OCI-LY7 (cell line): Measurements from ENCODE around the gene FAM131C. TPM values are rescaled to one million over a fixed set of nuclear protein-coding genes. Genes with fewer than 3 reads are reported as not detected.
"Not testable (repeated sequence)": the region's sequence is repeated elsewhere in the genome, so short reads cannot be mapped to it uniquely, and the experiment has no call there.

Experiments
- BruUV-seq: library from RNA; stranded (reverse); fragments of 400-500 nt; replicated peaks from 2 replicates; lab custom pipeline; 2021; lab: Mats Ljungman, UMichigan
- CTCF ChIA-PET: fragments of 300-600 bp; sonication (Branson Sonifier 250); formaldehyde crosslinking; loops from one replicate; lab custom pipeline; 2022; ENCODE audit warnings: antibody characterized with exemption; ENCODE audit not compliant: unreplicated experiment; lab: Charles Lee
- POLR2A ChIA-PET: fragments of 300-600 bp; sonication (Branson Sonifier 250); formaldehyde crosslinking; loops from one replicate; lab custom pipeline; 2022; ENCODE audit warnings: antibody characterized with exemption; lab: Charles Lee
- DNase-seq: peaks from one replicate; pipeline ENCODE4 v3.0.0-alpha.2; 2015; ENCODE audit warnings: low spot score
- H2AFZ ChIP-seq: fragments of 200-600 bp; sonication (generic), shearing (Covaris generic); 2 replicates; pipeline ENCODE4 v1.6.1; 2014; ENCODE audit warnings: mild to moderate bottlenecking, antibody characterized with exemption, low read length, moderate library complexity
- H3K27ac ChIP-seq: fragments of 200-600 bp; sonication (generic); 2 replicates; pipeline ENCODE4 v1.5.1; 2014; ENCODE audit warnings: mixed run types, low read depth, mild to moderate bottlenecking, moderate library complexity, low read length, inconsistent platforms; ENCODE audit not compliant: poor library complexity, severe bottlenecking
- H3K36me3 ChIP-seq: fragments of 200-600 bp; sonication (generic); 2 replicates; pipeline ENCODE4 v1.6.1; 2014; ENCODE audit warnings: mild to moderate bottlenecking, antibody characterized with exemption, low read length, moderate library complexity, mixed read lengths; ENCODE audit not compliant: insufficient read depth
- H3K4me1 ChIP-seq: fragments of 200-600 bp; sonication (generic); 2 replicates; pipeline ENCODE4 v1.5.1; 2014; ENCODE audit warnings: mild to moderate bottlenecking, low read length; ENCODE audit not compliant: insufficient read depth, poor library complexity, severe bottlenecking
- H3K4me2 ChIP-seq: fragments of 200-600 bp; sonication (generic); 2 replicates; pipeline ENCODE4 v1.6.1; 2014; ENCODE audit warnings: mild to moderate bottlenecking, low read length
- H3K4me3 ChIP-seq: fragments of 200-600 bp; sonication (generic); 2 replicates; pipeline ENCODE4 v1.5.1; 2014; ENCODE audit warnings: mild to moderate bottlenecking, low read depth, low read length; ENCODE audit not compliant: poor library complexity, severe bottlenecking
- H3K79me2 ChIP-seq: fragments of 200-600 bp; sonication (generic); 2 replicates; pipeline ENCODE4 v1.6.1; 2016; ENCODE audit warnings: low read depth, mild to moderate bottlenecking, low read length, moderate library complexity, mixed read lengths; ENCODE audit not compliant: insufficient read depth
- H3K9me2 ChIP-seq: fragments of 200-600 bp; sonication (generic); 2 replicates; pipeline ENCODE4 v1.6.1; 2016; ENCODE audit warnings: mild to moderate bottlenecking, low read length, mixed read lengths; ENCODE audit not compliant: insufficient read depth
- H3K9me3 ChIP-seq: fragments of 200-600 bp; sonication (generic); 2 replicates; pipeline ENCODE4 v1.6.1; 2014; ENCODE audit warnings: mild to moderate bottlenecking, mixed run types, low read length, mixed read lengths
- H4K20me1 ChIP-seq: fragments of 200-600 bp; sonication (generic); 2 replicates; pipeline ENCODE4 v1.6.1; 2014; ENCODE audit warnings: mild to moderate bottlenecking, antibody characterized with exemption, low read length, moderate library complexity, mixed read lengths; ENCODE audit not compliant: insufficient read depth
- EZH2phosphoT487 ChIP-seq: fragments of 200-600 bp; sonication (generic); IDR thresholded peaks from 2 replicates; pipeline ENCODE4 v1.6.1; 2018; ENCODE audit warnings: low read depth, borderline replicate concordance, mild to moderate bottlenecking, mixed run types, antibody characterized with exemption, low read length, moderate library complexity, mixed read lengths
- intact Hi-C: fragments of 100-400 bp; cut with micrococcal nuclease; formaldehyde crosslinking; loops from one replicate; pipeline ENCODE4 v1.10.0; 2022; ENCODE audit not compliant: unreplicated experiment
- total RNA-seq, 2 experiments: library from RNA; depleted of rRNA in 1 of 2; stranded (reverse); fragments of >200 nt in 1 of 2; shearing (Covaris generic) in 1 of 2; gene quantifications; 2 replicates each; pipeline ENCODE4 v1.2.3, GENCODE V29; 2014 to 2022
- TF ChIP-seq, protein P1 (sequence below): fragments of 200-600 bp; sonication (generic); conservative IDR thresholded peaks from 2 replicates; pipeline ENCODE4 v1.5.1; 2014; ENCODE audit warnings: mild to moderate bottlenecking, antibody characterized with exemption, low read length, moderate library complexity, mixed read lengths

Gene FAM131C
- total RNA-seq, 2 experiments from 2014 or later: not detected

DNA sequence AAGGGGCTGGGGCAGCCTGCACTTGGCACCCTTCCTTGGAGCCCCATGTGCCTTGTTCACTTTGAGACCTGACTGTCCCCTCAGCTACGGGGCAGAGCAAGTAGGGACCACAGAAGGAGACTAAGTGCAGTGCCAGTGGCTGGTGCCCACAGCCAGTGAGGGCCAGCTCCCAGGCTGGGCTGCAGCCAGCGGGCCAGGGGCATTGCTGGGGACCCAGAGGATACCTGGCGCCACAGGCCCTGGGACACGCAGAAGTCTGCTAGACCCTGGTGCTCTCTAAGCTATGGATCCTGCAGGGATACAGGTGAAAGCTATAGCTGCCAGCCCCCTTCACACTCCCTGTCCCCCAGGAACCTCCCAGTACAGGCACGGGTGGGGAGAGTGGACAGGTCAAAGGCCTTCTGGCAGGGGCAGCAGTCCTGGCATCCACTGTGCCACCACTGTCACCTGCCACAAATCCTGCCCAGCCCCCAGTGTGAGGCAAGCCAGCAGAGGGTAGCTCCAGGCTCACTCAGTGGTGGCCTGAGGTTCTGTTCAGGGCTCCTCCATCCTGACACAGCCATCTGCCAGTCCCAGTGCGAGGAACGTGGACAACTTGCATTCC is 50.3 kb downstream of the FAM131C start:
- Histone ChIP-seq H3K4me2 (no peak overlapping the region), H3K9me2 (no peaks in the 10 kb centered on the region), H3K4me1 (no peaks in the 10 kb centered on the region), H3K27ac (no peak overlapping the region), H2AFZ (no peak overlapping the region), H3K79me2 (no peaks in the 10 kb centered on the region), H4K20me1 (no peaks in the 10 kb centered on the region), H3K4me3 (no peak overlapping the region), H3K36me3 (no peaks in the 10 kb centered on the region), H3K9me3 (no peaks in the 10 kb centered on the region)
- intact Hi-C loops: no loop called here
- no peak for TF ChIP-seq EZH2phosphoT487
- TF ChIP-seq, protein P1, sequence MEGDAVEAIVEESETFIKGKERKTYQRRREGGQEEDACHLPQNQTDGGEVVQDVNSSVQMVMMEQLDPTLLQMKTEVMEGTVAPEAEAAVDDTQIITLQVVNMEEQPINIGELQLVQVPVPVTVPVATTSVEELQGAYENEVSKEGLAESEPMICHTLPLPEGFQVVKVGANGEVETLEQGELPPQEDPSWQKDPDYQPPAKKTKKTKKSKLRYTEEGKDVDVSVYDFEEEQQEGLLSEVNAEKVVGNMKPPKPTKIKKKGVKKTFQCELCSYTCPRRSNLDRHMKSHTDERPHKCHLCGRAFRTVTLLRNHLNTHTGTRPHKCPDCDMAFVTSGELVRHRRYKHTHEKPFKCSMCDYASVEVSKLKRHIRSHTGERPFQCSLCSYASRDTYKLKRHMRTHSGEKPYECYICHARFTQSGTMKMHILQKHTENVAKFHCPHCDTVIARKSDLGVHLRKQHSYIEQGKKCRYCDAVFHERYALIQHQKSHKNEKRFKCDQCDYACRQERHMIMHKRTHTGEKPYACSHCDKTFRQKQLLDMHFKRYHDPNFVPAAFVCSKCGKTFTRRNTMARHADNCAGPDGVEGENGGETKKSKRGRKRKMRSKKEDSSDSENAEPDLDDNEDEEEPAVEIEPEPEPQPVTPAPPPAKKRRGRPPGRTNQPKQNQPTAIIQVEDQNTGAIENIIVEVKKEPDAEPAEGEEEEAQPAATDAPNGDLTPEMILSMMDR: no peak
- DNase-seq: no peak
- ChIA-PET POLR2A (no interaction called here), CTCF (interaction anchor here (0.5 to 0.6 kb wide), 2 partner anchors 18 to 42 kb away, joined by 3 read pairs; no protein-coding TSS in a partner anchor)
- BruUV-seq: no TSS peak

GRCh38 chr1:16022393-16022792 is 51.1 kb downstream of the FAM131C start:
- CTCF ChIA-PET: no interaction called here

GRCh38 chr1:16021681-16022080 is 51.8 kb downstream of the FAM131C start, which contains the start of gene CLCNKA:
Gene CLCNKA (plus strand): TSS chr1:16022036. CDS start chr1:16022620, 584 bp downstream.
- Histone ChIP-seq H3K36me3 (no peaks in the 10 kb centered on the region), H3K4me2 (no peak within 1 kb of the TSS), H3K79me2 (no peaks in the 10 kb centered on the region), H2AFZ (no peak within 1 kb of the TSS), H3K9me3 (no peaks in the 10 kb centered on the region), H3K9me2 (no peaks in the 10 kb centered on the region), H4K20me1 (no peaks in the 10 kb centered on the region), H3K4me1 (no peaks in the 10 kb centered on the region), H3K27ac (no peak within 1 kb of the TSS), H3K4me3 (no peak within 1 kb of the TSS)
- intact Hi-C loops: loop anchor here (2.0 kb wide), 1 partner anchor 21 kb away; the partner anchor contains the start of gene CLCNKB
- no peak for TF ChIP-seq EZH2phosphoT487
- TF ChIP-seq, protein P1: no peak
- no TSS peak for BruUV-seq
- no peak for DNase-seq
- ChIA-PET POLR2A (no interaction called here), CTCF (no interaction called here)

More at GRCh38 chr1:16022393-16022792, 51.1 kb downstream of the FAM131C start:
- POLR2A ChIA-PET: no interaction called here
- Histone ChIP-seq H4K20me1 (no peaks in the 10 kb centered on the region), H3K9me3 (no peaks in the 10 kb centered on the region), H3K4me2 (no peak overlapping the region), H3K4me3 (no peak overlapping the region), H3K4me1 (no peaks in the 10 kb centered on the region), H3K36me3 (no peaks in the 10 kb centered on the region), H2AFZ (no peak overlapping the region), H3K27ac (no peak overlapping the region), H3K9me2 (no peaks in the 10 kb centered on the region), H3K79me2 (no peaks in the 10 kb centered on the region)
- DNase-seq: no peak
- intact Hi-C loops: no loop called here
- BruUV-seq: no TSS peak
- TF ChIP-seq, protein P1: no peak
- no peak for TF ChIP-seq EZH2phosphoT487

DNA sequence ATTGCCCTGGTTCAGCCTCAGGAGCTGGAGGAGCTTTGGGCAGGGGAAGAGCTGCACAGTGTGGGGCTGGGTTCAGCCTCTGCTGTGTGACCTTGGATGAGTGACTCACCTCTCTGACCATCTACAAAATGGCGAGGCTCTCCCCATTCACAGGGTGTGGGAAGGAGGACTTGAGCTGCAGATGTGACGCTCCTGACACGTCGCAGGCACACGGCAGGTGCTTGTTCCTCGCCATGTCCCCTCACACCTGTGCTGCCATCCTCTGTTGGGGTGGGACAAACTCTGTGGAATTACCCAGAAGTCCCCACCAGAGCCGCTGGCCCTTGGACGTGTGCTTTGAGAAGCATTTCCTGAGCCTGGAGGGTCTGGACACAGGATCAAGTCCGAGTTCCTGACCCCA is 52.6 kb downstream of the FAM131C start:
- POLR2A ChIA-PET, H3K4me1 ChIP-seq, H3K36me3 ChIP-seq, H4K20me1 ChIP-seq, H3K79me2 ChIP-seq, DNase-seq, H2AFZ ChIP-seq, H3K27ac ChIP-seq, H3K9me2 ChIP-seq, H3K4me3 ChIP-seq, CTCF ChIA-PET, BruUV-seq, H3K4me2 ChIP-seq, H3K9me3 ChIP-seq: not testable (repeated sequence)
- intact Hi-C loops: loop anchor here (2.0 kb wide), 1 partner anchor 22 kb away; the partner anchor contains the start of gene CLCNKB
